Metanephros (tissue), 2 donors: ENCODE data around the gene ZNF512. TPM values are rescaled to one million over a fixed set of nuclear protein-coding genes. Genes with fewer than 3 reads are reported as not detected.

Experiments used
- small RNA-seq: library from RNA; depleted of rRNA; stranded (forward); fragments of <200 nt; gene quantifications from one replicate; pipeline ENCODE3, GENCODE V24; 2014; ENCODE audit warnings: low replicate concordance
- total RNA-seq: library from RNA; depleted of rRNA; stranded (reverse); fragments of >200 nt; gene quantifications from one replicate; pipeline ENCODE4 v1.2.3, GENCODE V29; 2014

The ZNF512 gene
- 44.4 TPM for total RNA-seq

GRCh38 chr2:27582695-27583389 is at the start of gene ZNF512:
Gene ZNF512 (plus strand): TSS chr2:27583042. CDS start chr2:27583113, 71 bp downstream.

GRCh38 chr2:27628767-27629709 is 46.2 kb downstream of the ZNF512 start, which contains the start of the genes CCDC121 and GPN1:
Gene CCDC121 (minus strand): TSS chr2:27629012. CDS start chr2:27627799, 1,213 bp downstream.
Gene GPN1 (plus strand): TSS chr2:27629050. CDS start chr2:27629059, 9 bp downstream.

GRCh38 chr2:27663285-27664153 is 80.7 kb downstream of the ZNF512 start, which contains the start of the genes SLC4A1AP and SUPT7L:
Gene SLC4A1AP (plus strand): TSS chr2:27663889. CDS start chr2:27663915, 26 bp downstream.
Gene SUPT7L (minus strand): TSS chr2:27663614. CDS start chr2:27662192, 1,422 bp downstream.

Small RNA genes within 50 kb of the gene (small RNA-seq; reads per million reads assigned to genes)
- gene RF00340, result not detected

Other genes starting within 250 kb of the ZNF512 start
- 47.6 TPM for gene GTF3C2, start 226.3 kb upstream of the ZNF512 start, total RNA-seq
- 18.6 TPM for gene EIF2B4, start 212.7 kb upstream of the ZNF512 start, total RNA-seq
- gene SNX17, start 212.4 kb upstream of the ZNF512 start, total RNA-seq, result 75.7 TPM
- 14.4 TPM for gene ZNF513, start 202.3 kb upstream of the ZNF512 start, total RNA-seq
- 52.4 TPM for gene PPM1G, start 173.5 kb upstream of the ZNF512 start, total RNA-seq
- 82.8 TPM for gene NRBP1, start 154.4 kb upstream of the ZNF512 start, total RNA-seq
- gene KRTCAP3, start 140.7 kb upstream of the ZNF512 start, total RNA-seq, result 1.1 TPM
- gene IFT172, start 93.3 kb upstream of the ZNF512 start, total RNA-seq, result 51.2 TPM
- gene FNDC4, start 87.8 kb upstream of the ZNF512 start, total RNA-seq, result 6.8 TPM
- 0.12 TPM for gene GCKR, start 86.2 kb upstream of the ZNF512 start, total RNA-seq
- gene CCDC121, start 46.0 kb downstream of the ZNF512 start, total RNA-seq, result 6.2 TPM
- gene GPN1, start 46.0 kb downstream of the ZNF512 start, total RNA-seq, result 34.9 TPM
- gene SUPT7L, start 80.6 kb downstream of the ZNF512 start, total RNA-seq, result 41.2 TPM
- 21.4 TPM for gene SLC4A1AP, start 80.8 kb downstream of the ZNF512 start, total RNA-seq
- gene MRPL33, start 188.7 kb downstream of the ZNF512 start, total RNA-seq, result 147 TPM